Cardiac fibroblast (primary cell): ENCODE data around the gene JAZF1.
"Not testable (repeated sequence)": the region's sequence is repeated elsewhere in the genome, so short reads cannot be mapped to it uniquely, and the experiment has no call there.

Experiments
- DNase-seq, 2 donors: peaks; one replicate each; pipeline versions ENCODE4 v3.0.0 to v3.0.0-alpha.2; 2010; ENCODE audit warnings: low read depth in 2 of 2
- H3K4me3 ChIP-seq, 2 donors: replicated peaks in 1 of 2; 1 replicate in 1 of 2; 2 replicates in 1 of 2; pipeline ENCODE4 v1.5.1; 2011; ENCODE audit warnings: low read depth in 2 of 2, low read length in 2 of 2, mild to moderate bottlenecking in 2 of 2, moderate library complexity in 1 of 2
- CTCF ChIP-seq: IDR thresholded peaks from one replicate; pipeline ENCODE4 v1.5.1; 2011; ENCODE audit warnings: low read depth, mild to moderate bottlenecking, low read length, inconsistent platforms

JAZF1 gene

GRCh38 chr7:27866256-27866655 lies 314.3 kb downstream of the JAZF1 start:
- no peak for DNase-seq
- TF ChIP-seq CTCF, result no peak
- H3K4me3 ChIP-seq, result no peak overlapping the region

GRCh38 chr7:27863880-27864279 lies 316.7 kb downstream of the JAZF1 start:
- DNase-seq, result peak in 1 of 2 donors; percentile 12
- no peak overlapping the region for H3K4me3 ChIP-seq
- no peak for TF ChIP-seq CTCF

GRCh38 chr7:27861747-27862146 lies 318.8 kb downstream of the JAZF1 start:
- DNase-seq, result no peak
- no peak for TF ChIP-seq CTCF
- no peak overlapping the region for H3K4me3 ChIP-seq

GRCh38 chr7:27860800-27861199 lies 319.8 kb downstream of the JAZF1 start:
- no peak overlapping the region for H3K4me3 ChIP-seq
- TF ChIP-seq CTCF, result no peak
- no peak for DNase-seq

- DNase-seq, H3K4me3 ChIP-seq: not testable (repeated sequence)
These were observed 323.7 kb downstream of the JAZF1 start for GRCh38 chr7:27856703-27857485.

- H3K4me3 ChIP-seq, result no peak overlapping the region
- no peak for TF ChIP-seq CTCF
These were observed 330.1 kb downstream of the JAZF1 start for GRCh38 chr7:27850531-27850930.

GRCh38 chr7:27846388-27846787 lies 334.2 kb downstream of the JAZF1 start:
- no peak overlapping the region for H3K4me3 ChIP-seq
- DNase-seq, result no peak
- TF ChIP-seq CTCF, result no peak

More at GRCh38 chr7:27850531-27850930, 330.1 kb downstream of the JAZF1 start:
- DNase-seq, result no peak
